PC-3 (cell line): Measurements from ENCODE around the gene ADGRV1. TPM values are rescaled to one million over a fixed set of nuclear protein-coding genes. Genes with fewer than 3 reads are reported as not detected.
A peak's percentile ranks its signal among the peaks of the same experiment; 100 is the strongest.

ENCODE experiments used
- ATAC-seq: fragments of 200-7000 bp; cut with Tn5 transposase; 2 replicates; pipeline ENCODE4 v1.9.1; 2020; ENCODE audit warnings: mild to moderate bottlenecking, moderate library complexity
- BruUV-seq: library from RNA; stranded (reverse); fragments of 400-500 nt; replicated peaks from 2 replicates; lab custom pipeline; 2021; lab: Mats Ljungman, UMichigan
- CTCF ChIA-PET: fragments of 300-600 bp; sonication (Branson Sonifier 250); formaldehyde crosslinking; loops from one replicate; lab custom pipeline; 2022; ENCODE audit warnings: antibody characterized with exemption; lab: Charles Lee
- POLR2A ChIA-PET: fragments of 300-600 bp; sonication (Branson Sonifier 250); formaldehyde crosslinking; loops from one replicate; lab custom pipeline; 2022; ENCODE audit warnings: antibody characterized with exemption; ENCODE audit not compliant: unreplicated experiment; lab: Charles Lee
- DNase-seq: peaks from one replicate; pipeline ENCODE4 v3.0.0-alpha.2; 2015
- H2AFZ ChIP-seq: fragments of 300-600 bp; sonication (generic); 2 replicates; pipeline ENCODE4 v1.6.0; 2016; ENCODE audit warnings: antibody characterized with exemption, low read length
- H3F3A ChIP-seq: fragments of 300-600 bp; sonication (generic); one replicate; pipeline ENCODE4 v1.6.0; 2017; ENCODE audit warnings: antibody characterized with exemption, low read length, control low read depth, mild to moderate bottlenecking; ENCODE audit not compliant: unreplicated experiment
- H3K27ac ChIP-seq: fragments of 300-600 bp; sonication (generic); 2 replicates; pipeline ENCODE4 v1.5.1; 2016; ENCODE audit warnings: mild to moderate bottlenecking, low read length
- H3K27me3 ChIP-seq: fragments of 300-600 bp; sonication (generic); 2 replicates; pipeline ENCODE4 v1.6.1; 2016; ENCODE audit warnings: low read length, mixed read lengths
- H3K36me3 ChIP-seq: fragments of 300-600 bp; sonication (generic); 2 replicates; pipeline ENCODE4 v1.6.1; 2016; ENCODE audit warnings: low read depth, mixed run types, low read length, mixed read lengths
- H3K4me1 ChIP-seq: fragments of 300-600 bp; sonication (generic); 2 replicates; pipeline ENCODE4 v1.5.1; 2016; ENCODE audit warnings: low read length; ENCODE audit not compliant: insufficient read depth
- H3K4me2 ChIP-seq: fragments of 300-600 bp; sonication (generic); 2 replicates; pipeline ENCODE4 v1.6.0; 2016; ENCODE audit warnings: low read length
- H3K4me3 ChIP-seq: fragments of 300-600 bp; sonication (generic); 2 replicates; pipeline ENCODE4 v1.5.1; 2016; ENCODE audit warnings: mild to moderate bottlenecking, low read length, mixed read lengths
- H3K79me2 ChIP-seq: fragments of 300-600 bp; sonication (generic); 2 replicates; pipeline ENCODE4 v1.6.1; 2017; ENCODE audit warnings: low read length, mixed read lengths
- H3K9ac ChIP-seq: fragments of 300-600 bp; sonication (generic); 2 replicates; pipeline ENCODE4 v1.6.0; 2016; ENCODE audit warnings: mild to moderate bottlenecking, low read length
- H3K9me2 ChIP-seq: fragments of 300-600 bp; sonication (generic); replicated peaks from 2 replicates; pipeline ENCODE4 v1.6.1; 2016; ENCODE audit warnings: mixed run types, low read length, mixed read lengths
- H3K9me3 ChIP-seq: fragments of 300-600 bp; sonication (generic); 2 replicates; pipeline ENCODE4 v1.6.1; 2016; ENCODE audit warnings: low read length, mixed read lengths
- H4K20me1 ChIP-seq: fragments of 300-600 bp; sonication (generic); 2 replicates; pipeline ENCODE4 v1.6.1; 2016; ENCODE audit warnings: low read length, mixed read lengths
- EZH2 ChIP-seq: fragments of 300-600 bp; sonication (generic); IDR thresholded peaks from one replicate; pipeline ENCODE4 v1.6.1; 2017; ENCODE audit warnings: antibody characterized with exemption, mild to moderate bottlenecking, low read length; ENCODE audit not compliant: unreplicated experiment
- EZH2phosphoT487 ChIP-seq: fragments of 300-600 bp; sonication (generic); IDR thresholded peaks from 2 replicates; pipeline ENCODE4 v1.6.1; 2018; ENCODE audit warnings: mild to moderate bottlenecking, antibody characterized with exemption, low read length, borderline replicate concordance
- intact Hi-C: fragments of 100-400 bp; cut with micrococcal nuclease; formaldehyde crosslinking; loops from 2 replicates; pipeline ENCODE4 v1.9.0; 2023
- total RNA-seq: library from RNA; depleted of rRNA; stranded (reverse); fragments of >200 nt; gene quantifications from 2 replicates; pipeline ENCODE4 v1.2.3, GENCODE V29; 2014
- TF ChIP-seq, protein P1 (sequence below): fragments of 300-600 bp; sonication (generic); conservative IDR thresholded peaks from 2 replicates; pipeline ENCODE4 v1.5.1; 2017; ENCODE audit warnings: antibody characterized with exemption, low read depth, mild to moderate bottlenecking, low read length

ADGRV1 gene
- total RNA-seq, 1 experiment from 2014 or later: 22.7 TPM

DNA sequence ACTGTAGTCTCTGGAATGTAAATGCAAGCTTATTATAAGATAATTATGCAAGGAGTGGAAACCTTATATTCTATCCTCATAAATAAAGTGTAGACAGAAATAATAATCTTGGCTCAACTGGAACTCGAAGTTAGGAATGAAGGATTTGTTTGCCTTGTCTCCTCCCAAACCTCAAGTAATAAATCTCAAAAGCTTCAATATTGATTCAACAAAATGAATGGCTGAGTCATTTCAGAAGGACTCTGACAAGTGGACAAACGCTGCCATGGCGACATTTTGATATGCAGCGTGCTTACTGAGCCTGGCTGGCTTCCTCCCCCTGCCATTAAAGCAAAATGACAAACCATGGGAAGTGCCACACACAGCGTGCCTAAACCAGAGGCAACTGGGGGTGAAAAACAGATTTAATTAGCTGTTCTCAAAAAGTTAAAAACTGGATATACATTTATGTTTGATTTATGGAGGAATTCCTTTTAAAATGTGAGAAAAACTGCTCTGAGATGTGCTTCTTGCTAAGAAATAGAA lies 10.5 kb upstream of the ADGRV1 start:
- TF ChIP-seq, protein P1, sequence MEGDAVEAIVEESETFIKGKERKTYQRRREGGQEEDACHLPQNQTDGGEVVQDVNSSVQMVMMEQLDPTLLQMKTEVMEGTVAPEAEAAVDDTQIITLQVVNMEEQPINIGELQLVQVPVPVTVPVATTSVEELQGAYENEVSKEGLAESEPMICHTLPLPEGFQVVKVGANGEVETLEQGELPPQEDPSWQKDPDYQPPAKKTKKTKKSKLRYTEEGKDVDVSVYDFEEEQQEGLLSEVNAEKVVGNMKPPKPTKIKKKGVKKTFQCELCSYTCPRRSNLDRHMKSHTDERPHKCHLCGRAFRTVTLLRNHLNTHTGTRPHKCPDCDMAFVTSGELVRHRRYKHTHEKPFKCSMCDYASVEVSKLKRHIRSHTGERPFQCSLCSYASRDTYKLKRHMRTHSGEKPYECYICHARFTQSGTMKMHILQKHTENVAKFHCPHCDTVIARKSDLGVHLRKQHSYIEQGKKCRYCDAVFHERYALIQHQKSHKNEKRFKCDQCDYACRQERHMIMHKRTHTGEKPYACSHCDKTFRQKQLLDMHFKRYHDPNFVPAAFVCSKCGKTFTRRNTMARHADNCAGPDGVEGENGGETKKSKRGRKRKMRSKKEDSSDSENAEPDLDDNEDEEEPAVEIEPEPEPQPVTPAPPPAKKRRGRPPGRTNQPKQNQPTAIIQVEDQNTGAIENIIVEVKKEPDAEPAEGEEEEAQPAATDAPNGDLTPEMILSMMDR: no peak
- TF ChIP-seq EZH2phosphoT487: no peak
- no peak for TF ChIP-seq EZH2
- peak overlapping the region; percentile 49 for H3K4me3 ChIP-seq
- H3K9ac ChIP-seq: peak overlapping the region; percentile 33
- no peaks in the 10 kb centered on the region for H3K36me3 ChIP-seq
- ATAC-seq (peak; percentile 92), DNase-seq (peak; percentile 98)
- no peaks in the 10 kb centered on the region for H4K20me1 ChIP-seq
- no peaks in the 10 kb centered on the region for H3K9me3 ChIP-seq
- H3K9me2 ChIP-seq: no peaks in the 10 kb centered on the region
- no TSS peak for BruUV-seq
- peak overlapping the region; percentile 70 for H3K27ac ChIP-seq
- H3K4me2 ChIP-seq: peak overlapping the region; percentile 75
- H3K27me3 ChIP-seq: no peaks in the 10 kb centered on the region
- peaks cover 37% of the 10 kb centered on the region for H3K4me1 ChIP-seq
- intact Hi-C loops: loop anchor here (1.0 kb wide), 3 partner anchors 10 to 23 kb away; partner anchors contain the start of gene ADGRV1
- H2AFZ ChIP-seq: peak overlapping the region; percentile 70
- ChIA-PET CTCF (interaction anchor here (0.7 kb wide), 1 partner anchor 22 kb away, joined by 3 read pairs; no protein-coding TSS in a partner anchor), POLR2A (interaction anchor here (0.7 kb wide), 1 partner anchor 26 kb away, joined by 3 read pairs; no protein-coding TSS in a partner anchor)
- peaks cover 3% of the 10 kb centered on the region for H3F3A ChIP-seq
- no peaks in the 10 kb centered on the region for H3K79me2 ChIP-seq

DNA sequence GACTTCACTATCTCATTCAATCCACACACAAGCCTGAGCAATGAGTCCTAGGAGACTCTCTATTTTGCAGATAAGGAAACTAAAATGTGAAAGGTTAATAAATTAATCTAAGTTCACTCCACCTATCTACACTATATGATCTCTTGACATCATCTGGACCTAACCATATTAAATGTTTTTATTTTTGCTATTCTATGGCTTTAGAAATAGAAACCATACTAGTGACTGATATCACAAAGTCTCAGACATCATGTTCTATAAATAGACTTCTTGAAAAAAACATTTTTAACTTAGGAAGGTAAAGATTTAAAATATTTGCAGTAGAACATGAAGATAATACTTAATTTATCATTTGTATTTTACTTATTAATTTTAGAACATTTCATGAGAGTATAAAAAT lies 9.4 kb upstream of the ADGRV1 start:
- ChIA-PET CTCF (no interaction called here), POLR2A (no interaction called here)
- Histone ChIP-seq H3K9me3 (no peaks in the 10 kb centered on the region), H3K27me3 (no peaks in the 10 kb centered on the region), H4K20me1 (no peaks in the 10 kb centered on the region), H3K4me2 (no peak overlapping the region), H3K9me2 (no peaks in the 10 kb centered on the region), H3K4me1 (peaks cover 32% of the 10 kb centered on the region), H3F3A (peaks cover 3% of the 10 kb centered on the region), H3K9ac (no peak overlapping the region), H3K79me2 (no peaks in the 10 kb centered on the region), H3K36me3 (no peaks in the 10 kb centered on the region), H2AFZ (no peak overlapping the region), H3K4me3 (no peak overlapping the region), H3K27ac (no peak overlapping the region)
- TF ChIP-seq, protein P1: no peak
- TF ChIP-seq EZH2 (no peak), EZH2phosphoT487 (no peak)
- BruUV-seq: no TSS peak
- DNase-seq (no peak), ATAC-seq (no peak)
- intact Hi-C loops: no loop called here

DNA sequence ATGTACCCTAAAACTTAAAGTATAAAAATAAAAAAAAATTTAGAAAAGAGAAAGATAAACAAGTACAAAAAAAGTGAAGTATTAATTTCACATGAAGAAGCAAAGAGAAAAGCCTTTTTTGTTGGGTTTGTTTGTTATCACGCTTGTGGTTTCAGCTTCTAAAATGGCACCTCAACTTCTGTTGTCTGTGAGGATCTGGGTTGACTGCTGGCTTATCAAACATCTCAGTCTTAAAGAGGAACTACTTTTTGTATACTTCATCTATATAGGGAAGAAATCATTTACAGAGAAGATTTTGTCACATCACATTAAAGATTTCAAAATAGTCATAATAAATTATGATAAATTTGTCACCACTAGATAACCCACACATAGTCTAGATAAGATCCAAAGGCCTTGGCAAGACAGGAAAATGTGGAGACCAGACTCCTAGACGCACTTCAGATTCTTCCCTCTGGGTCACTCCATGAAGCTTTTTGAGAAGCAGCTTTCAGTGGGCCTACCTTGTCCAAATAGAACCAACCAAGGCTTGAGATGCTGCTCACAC lies 8.8 kb upstream of the ADGRV1 start:
- H3K36me3 ChIP-seq: no peaks in the 10 kb centered on the region
- H3F3A ChIP-seq: peaks cover 3% of the 10 kb centered on the region
- TF ChIP-seq EZH2: no peak
- no peak for TF ChIP-seq EZH2phosphoT487
- TF ChIP-seq, protein P1: no peak
- no peaks in the 10 kb centered on the region for H3K27me3 ChIP-seq
- intact Hi-C loops: no loop called here
- CTCF ChIA-PET: no interaction called here
- H4K20me1 ChIP-seq: no peaks in the 10 kb centered on the region
- no peaks in the 10 kb centered on the region for H3K9me3 ChIP-seq
- BruUV-seq: no TSS peak
- H3K79me2 ChIP-seq: no peaks in the 10 kb centered on the region
- no peak overlapping the region for H2AFZ ChIP-seq
- POLR2A ChIA-PET: no interaction called here
- no peak for DNase-seq
- H3K9ac ChIP-seq: no peak overlapping the region
- ATAC-seq: no peak
- no peak overlapping the region for H3K4me3 ChIP-seq
- peaks cover 28% of the 10 kb centered on the region for H3K4me1 ChIP-seq
- H3K27ac ChIP-seq: no peak overlapping the region
- H3K9me2 ChIP-seq: no peaks in the 10 kb centered on the region
- H3K4me2 ChIP-seq: no peak overlapping the region
